ENCODE data around the gene CASP1.
"Not testable (repeated sequence)": the region's sequence is repeated elsewhere in the genome, so short reads cannot be mapped to it uniquely, and the experiment has no call there.

Gene CASP1

DNA sequence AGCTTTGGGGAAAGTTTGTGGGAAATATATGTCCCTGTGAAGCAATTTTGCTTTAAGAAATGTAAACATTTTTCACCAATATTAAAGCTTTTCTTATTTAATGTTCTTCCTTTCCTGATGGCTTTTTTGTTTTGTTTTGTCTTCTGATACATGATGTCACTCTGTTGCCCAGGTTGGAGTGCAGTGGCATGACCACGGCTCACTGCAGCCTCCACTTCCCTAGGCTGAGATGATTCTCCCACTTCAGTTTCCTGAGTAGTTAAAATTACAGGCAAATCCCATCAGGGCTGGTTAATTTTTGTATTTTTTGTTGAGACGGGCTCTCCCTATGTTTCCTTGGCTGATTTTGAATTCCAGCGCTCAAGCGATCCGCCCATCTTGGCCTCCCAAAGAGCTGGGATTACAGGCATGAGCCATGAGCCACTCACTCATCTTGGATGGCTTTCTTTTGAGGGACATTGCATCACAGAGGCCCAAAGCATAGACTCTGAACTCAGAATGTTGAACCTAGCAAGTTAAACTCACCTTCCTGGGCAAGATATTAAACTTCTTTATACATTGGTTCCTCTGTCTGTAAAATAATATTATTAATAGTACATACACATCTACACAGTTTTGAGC, 10.8 kb upstream of the CASP1 start:
- no peak for FAIRE-seq

DNA sequence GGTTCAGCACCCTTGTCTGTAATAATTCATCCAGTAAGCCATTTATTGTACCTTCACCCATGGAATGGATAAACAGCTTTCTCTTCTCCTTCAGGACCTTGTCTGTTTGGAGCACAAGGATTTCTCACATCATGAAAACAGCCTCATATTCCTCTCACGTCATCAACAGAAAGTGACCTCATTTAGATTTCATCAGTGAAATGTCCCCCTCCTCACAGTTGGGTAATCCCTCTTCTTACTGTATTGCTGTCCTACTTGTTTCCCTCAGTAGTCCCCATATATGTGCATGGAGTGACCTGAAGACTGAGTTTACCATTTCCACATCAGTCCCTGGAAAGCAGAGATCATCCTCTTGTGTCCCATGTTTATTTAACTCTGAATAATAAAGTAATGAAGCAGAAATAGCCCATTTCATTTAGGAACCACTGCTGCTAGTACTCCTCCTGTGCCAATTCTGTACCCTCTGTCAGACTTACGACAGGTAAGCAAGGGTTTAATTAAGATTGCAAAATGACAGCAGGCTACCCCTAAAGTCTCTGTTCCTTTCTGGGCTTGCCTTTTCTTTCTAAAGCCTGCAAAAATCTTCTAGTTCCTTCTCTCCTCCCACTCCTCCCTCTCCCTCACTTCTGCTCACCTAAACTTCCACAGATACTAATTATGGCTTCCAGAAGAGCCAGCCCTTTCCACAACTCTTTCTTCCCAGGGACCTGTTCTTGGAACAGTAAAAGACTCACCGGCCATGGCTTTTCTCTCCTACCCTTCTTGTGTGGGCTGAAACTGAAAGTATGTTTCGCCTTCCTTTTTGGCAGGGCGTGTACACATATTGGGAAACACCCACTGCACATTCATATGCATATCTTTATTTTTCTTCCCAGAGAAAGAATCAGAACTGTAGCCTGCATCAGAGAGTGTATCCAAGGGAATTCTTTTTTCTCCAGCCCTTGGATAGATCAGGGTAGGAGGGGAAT, 9.9 kb upstream of the CASP1 start, which contains the start of gene CARD16:
CARD16 (minus strand) TSS at position 779 of the 968 bp plus-strand sequence; CDS start at position 741, 38 bp downstream.
- FAIRE-seq: not testable (repeated sequence)

GRCh38 chr11:105042178-105042577, 7.2 kb upstream of the CASP1 start:
- FAIRE-seq: no peak

GRCh38 chr11:105040703-105041102, 5.8 kb upstream of the CASP1 start:
- no peak for FAIRE-seq

DNA sequence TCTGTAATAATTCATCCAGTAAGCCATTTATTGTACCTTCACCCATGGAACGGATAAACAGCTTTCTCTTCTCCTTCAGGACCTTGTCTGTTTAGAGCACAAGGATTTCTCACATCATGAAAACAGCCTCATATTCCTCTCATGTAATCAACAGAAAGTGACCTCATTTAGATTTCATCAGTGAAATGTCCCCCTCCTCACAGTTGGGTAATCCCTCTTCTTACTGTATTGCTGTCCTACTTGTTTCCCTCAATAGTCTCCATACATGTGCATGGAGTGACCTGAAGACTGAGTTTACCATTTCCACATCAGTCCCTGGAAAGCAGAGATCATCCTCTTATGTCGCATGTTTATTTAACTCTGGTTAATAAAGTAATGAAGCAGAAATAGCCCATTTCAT, 556 bp downstream of the CASP1 start:
- FAIRE-seq: not testable (repeated sequence)

- no peak for FAIRE-seq
Observed at GRCh38 chr11:105033781-105034180, 1.2 kb downstream of the CASP1 start.

- no peak for FAIRE-seq
Observed at GRCh38 chr11:105033343-105033742, 1.6 kb downstream of the CASP1 start.

- no peak for FAIRE-seq
Observed at GRCh38 chr11:105032495-105032894, 2.4 kb downstream of the CASP1 start.

GRCh38 chr11:105027678-105028077, 7.3 kb downstream of the CASP1 start:
- FAIRE-seq: no peak

DNA sequence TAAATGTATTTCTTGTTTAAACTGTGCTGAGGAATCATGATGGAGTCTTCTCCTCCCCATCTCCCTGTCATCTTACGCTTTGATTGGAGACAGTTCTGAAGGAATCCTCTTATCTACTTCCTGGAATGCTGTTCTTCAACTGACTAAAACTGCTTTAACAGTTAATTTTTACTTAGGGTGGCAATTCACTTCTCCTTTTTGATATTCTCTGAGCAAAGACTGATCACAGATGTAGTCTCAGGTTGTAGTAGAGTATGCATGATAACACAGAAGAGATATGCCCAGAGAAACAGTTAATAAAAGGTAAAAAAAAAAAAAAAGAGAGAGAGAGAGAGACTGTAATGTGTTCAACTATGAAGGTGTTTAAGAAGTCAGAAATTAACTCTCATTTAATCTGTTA, 10.6 kb downstream of the CASP1 start:
- no peak for FAIRE-seq

DNA sequence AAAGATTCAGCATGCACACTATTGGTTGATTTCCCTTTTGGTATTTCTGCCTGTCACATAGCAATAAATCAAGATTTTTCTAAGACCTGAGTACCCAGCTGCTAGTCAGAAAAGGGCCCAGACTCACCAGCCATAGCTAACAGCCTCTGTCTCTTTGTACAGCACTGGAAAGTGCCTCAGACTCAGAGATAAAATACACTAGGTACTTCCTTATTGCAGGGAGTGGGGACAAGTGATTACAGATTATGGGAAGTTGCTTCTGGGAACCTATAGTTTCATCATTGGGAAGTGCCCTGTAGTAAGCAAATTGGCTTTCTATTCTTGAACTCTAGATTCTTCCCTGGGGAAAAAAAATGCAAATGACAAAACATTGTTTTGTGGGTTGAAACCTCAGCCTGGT, 11.9 kb downstream of the CASP1 start, which contains the start of gene CASP5:
CASP5 (minus strand) TSS at position 166 of the 400 bp plus-strand sequence; CDS start at position 134, 32 bp downstream.
- no peak for FAIRE-seq

- FAIRE-seq: no peak
Observed at GRCh38 chr11:105022527-105022926, 12.4 kb downstream of the CASP1 start.

DNA sequence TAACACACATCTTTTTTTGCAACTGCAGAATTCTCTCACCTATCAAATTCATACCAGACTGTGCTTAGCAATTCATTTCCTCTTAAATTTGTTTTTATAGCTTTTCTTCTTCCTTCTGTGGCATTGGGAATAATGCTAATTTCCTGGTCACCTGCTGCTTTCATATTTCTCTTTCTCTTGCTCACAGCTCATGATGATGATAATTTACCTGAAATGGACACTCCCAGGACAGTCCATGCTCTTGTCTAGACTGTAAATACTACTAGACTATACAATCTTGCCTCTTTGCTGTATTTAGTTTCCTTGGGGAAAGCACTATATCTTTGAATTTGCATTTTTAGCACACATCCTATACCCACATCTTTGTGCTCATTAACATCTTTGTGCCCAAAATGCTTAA, 27.5 kb downstream of the CASP1 start:
- no peak for FAIRE-seq

- FAIRE-seq: no peak
Observed at GRCh38 chr11:105005451-105005845, 29.5 kb downstream of the CASP1 start.

GRCh38 chr11:105004021-105004420, 30.9 kb downstream of the CASP1 start:
- FAIRE-seq: no peak

- no peak for FAIRE-seq
Observed at GRCh38 chr11:105003151-105003550, 31.8 kb downstream of the CASP1 start.

DNA sequence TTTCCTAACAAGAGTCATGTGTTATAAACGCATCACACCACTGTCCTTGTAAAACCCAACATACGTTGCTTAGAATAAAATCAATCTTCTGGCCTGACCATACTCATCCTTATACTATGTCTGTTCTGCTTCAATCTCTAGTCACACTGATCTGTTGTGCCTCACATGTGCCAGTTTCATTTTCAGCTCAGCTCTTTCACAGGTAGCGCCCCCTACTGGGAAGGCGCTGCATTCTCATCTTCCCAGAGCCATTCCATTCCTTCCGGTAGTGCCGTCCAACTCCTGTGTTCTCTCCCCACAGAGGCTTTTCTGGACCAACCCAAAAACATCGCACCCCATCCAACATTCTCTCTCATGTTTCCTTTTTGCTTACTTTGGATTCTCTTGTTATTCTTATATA, 34.1 kb downstream of the CASP1 start:
- no peak for FAIRE-seq

DNA sequence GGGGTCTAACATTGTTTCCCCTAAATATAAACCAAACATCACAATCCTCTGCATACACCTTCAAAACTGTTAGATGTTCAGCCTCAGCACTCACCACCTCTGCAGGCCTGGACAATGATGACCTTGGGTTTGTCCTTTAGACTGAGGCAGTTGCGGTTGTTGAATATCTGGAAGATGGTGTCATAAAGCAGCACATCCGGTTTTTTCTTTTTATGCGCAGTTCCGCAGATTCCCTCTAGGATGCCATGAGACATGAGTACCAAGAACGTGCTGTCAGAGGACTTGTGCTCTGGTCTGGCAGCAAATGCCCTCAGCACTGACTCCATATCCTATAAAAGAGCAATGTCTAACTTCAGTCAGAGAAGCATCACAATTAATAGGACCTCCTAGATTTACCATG, 34.8 kb downstream of the CASP1 start:
- no peak for FAIRE-seq

- no peak for FAIRE-seq
Observed at GRCh38 chr11:104999721-105000120, 35.2 kb downstream of the CASP1 start.

GRCh38 chr11:104997288-104997687, 37.7 kb downstream of the CASP1 start:
- no peak for FAIRE-seq

DNA sequence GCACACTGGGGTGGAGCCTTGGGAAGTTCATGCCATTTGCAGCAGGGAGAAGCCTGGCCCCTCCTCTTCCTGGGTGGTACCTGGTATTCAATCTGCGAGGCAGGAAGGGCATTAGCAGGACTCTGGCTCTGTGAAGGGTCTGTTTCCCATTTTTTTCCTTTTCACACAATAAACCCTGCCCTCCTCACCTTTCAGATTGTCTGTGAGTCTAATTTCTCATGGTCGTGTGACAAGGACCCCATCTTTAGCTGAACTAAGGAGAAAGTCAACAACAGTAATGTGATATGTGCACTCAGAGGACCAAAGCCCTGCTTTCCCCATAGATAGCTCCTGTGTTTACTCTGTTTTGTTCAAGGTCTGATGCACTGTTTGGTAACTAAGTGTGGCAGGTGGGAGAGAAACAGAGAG, 39.9 kb downstream of the CASP1 start:
- no peak for FAIRE-seq

DNA sequence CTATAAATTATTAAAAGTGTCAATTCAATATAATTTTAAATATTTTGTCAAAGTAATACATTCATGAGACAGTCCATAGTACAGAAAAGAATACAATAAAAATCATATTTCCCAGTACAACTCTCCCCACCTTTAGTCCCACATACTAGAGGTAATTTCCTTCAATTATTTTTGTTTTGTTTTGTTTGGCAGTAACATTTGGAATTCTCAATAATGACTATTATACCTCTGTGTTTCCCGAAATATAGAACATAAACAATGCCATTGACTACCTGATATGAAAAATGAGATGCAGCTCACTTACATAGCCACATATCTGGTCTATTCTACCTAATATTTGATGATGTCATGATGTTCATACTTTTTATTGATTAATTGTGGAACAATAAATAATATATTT, 42.2 kb downstream of the CASP1 start:
- FAIRE-seq: no peak

GRCh38 chr11:104991994-104992393, 43.0 kb downstream of the CASP1 start:
- FAIRE-seq: no peak

DNA sequence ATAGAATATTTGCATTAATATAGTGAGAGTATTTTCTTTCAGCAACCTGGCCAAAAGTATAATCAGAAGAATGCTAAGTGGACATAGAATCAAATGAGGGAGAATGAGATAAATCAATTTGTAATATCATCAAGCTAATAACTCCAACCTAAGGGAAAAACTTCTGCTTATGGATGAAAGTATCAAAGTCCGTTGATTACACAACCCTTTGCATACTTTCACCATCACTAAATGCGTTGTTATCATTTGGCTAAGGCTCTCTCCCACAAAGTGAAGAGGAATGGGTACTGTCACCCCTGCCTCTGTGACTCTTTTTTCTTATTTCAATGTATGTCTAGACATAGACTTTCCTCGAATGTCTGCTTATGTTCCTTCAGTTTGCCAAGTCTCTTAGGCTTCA, 50.1 kb downstream of the CASP1 start:
- no peak for FAIRE-seq
